Activated naive CD8-positive, alpha-beta T cell treated with anti-CD3 and anti-CD28 coated beads, Interleukin-2, amount 50 U/mL, for 16 hours (primary cell): Measurements from ENCODE around the gene UST.
"Not testable (repeated sequence)": the region's sequence is repeated elsewhere in the genome, so short reads cannot be mapped to it uniquely, and the experiment has no call there.

ENCODE experiments used
- DNase-seq: peaks from one replicate; pipeline ENCODE4 v3.0.0-alpha.2; 2020; ENCODE audit warnings: low read depth, low spot score

Gene UST

DNA sequence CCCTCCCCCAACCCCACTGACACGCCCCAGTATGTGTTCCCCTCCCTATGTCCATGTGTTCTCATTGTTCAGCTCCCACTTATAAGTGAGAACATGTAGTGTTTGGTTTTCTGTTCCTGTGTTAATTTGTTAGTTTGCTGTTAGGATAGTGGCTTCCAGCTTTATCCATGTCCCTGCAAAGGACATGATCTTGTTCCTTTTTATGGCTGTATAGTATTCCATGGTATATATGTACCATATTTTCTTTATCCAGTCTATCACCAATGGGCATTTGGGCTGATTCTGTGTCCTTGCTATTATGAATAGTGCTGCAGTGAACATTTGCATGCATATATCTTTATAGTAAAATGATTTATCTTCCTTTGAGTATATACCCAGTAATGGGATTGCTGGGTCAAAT lies 259.4 kb downstream of the UST start:
- not testable (repeated sequence) for DNase-seq

DNA sequence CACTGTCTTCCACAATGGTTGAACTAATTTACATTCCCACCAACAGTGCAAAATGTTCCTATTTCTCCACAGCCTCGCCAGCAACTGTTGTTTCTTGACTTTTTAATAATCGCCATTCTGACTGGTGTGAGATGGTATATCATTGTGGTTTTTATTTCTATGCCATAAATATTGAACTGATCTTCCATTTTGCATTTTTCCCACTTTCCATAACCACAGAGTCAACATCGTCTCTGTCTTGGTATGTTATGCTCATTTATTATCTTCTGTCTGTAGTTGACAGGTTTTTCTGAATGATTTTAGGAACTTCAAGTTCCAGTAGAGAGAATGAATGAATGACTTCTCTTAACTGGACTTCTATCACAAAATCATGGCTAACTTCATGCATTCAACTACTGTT lies 259.8 kb downstream of the UST start:
- no peak for DNase-seq

DNA sequence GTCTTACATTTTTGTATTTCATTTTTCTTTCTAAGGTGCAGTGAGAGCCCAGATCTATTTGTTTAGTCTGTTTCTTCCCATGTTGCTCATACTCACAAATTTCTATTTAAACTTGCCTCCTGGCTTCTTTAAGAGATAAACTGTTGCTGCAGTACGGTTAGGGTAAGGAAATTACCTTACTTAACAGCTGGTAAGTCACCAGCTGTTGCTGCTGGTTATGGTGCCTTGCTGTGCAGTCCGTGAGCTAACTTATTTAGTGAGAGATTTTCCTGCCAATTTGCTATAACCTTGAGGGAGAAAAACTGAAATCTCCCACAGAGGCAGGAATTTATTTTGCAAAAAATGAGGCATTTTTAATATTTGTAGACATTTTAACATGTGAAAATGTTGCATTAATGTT lies 261.0 kb downstream of the UST start:
- no peak for DNase-seq

DNA sequence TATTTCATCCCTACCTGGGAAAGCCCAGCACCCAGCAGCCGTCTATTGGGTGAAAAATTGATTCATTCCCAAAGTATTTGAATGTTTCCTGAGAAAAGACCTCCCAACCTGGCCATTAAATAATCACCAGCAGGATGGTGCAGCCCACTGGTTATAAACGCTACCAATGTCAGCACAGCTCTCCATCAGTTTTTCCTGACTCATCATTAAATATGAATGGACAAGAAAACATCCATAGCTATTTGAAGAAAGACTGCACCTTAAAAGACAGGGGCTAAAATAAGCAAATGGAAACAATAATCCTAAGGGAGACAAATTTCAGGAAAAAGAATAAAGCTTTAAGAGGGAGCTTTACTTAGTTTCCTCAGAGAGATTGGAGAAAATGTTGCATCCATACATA lies 261.9 kb downstream of the UST start:
- DNase-seq, result no peak

DNA sequence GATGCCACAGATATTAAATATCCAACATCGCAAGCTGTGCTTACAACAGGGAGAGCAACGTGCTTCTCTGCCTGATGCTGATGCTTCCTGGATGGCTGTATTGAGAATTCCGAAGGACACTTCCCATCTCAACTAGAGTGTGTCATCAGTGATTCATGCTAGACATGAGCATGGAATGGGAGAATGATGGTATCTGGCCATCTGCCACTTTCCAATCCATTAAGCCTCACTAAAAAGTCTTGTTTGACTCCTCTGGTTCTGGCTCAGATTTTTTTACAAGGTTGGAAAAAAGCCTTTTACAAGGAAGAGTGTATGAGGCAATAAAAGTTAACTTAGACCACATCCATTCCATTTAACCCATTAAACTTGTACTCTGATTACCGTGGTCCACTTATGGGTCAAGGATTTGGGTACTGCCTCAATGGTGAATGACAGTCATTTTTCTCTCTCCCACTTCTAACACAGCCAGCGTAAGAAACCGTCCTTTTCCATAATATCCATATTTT lies 265.3 kb downstream of the UST start:
- DNase-seq, result no peak

DNA sequence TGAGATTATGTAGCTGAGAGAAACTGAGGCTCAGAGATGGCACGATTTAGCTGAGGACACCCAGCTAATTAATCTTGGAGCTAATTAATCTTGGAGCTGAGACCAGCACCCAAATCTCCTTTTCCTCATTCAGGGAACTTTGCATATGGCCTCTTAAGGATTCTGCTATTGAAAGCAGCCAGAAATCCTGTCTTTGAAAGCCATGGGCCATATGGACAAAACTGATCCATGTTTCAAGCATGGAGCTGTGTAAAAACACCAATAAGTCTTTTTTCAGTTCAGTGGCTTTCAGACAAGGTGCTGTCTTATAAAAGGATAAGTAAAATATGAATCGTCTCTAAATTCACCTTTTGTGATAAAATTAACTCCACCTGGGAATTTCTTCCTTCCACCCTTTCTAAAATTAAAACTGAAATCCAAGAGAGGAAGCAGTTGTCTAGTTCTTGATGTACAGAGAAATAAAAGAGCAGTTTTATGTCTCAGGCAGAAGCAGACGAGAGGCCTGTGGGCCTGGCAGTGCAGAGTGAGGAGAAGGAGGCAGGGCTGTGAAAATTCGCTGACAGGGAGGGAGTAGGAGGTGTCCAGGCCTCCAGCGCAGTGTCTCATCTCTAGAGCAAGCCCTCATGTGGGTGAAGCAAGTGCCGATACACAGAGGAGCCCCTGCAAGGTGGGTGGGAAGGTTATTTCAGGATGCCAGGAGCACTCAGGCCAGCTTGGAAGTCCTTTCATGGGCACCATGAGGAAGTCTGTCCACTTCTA lies 266.9 kb downstream of the UST start:
- DNase-seq, result no peak

DNA sequence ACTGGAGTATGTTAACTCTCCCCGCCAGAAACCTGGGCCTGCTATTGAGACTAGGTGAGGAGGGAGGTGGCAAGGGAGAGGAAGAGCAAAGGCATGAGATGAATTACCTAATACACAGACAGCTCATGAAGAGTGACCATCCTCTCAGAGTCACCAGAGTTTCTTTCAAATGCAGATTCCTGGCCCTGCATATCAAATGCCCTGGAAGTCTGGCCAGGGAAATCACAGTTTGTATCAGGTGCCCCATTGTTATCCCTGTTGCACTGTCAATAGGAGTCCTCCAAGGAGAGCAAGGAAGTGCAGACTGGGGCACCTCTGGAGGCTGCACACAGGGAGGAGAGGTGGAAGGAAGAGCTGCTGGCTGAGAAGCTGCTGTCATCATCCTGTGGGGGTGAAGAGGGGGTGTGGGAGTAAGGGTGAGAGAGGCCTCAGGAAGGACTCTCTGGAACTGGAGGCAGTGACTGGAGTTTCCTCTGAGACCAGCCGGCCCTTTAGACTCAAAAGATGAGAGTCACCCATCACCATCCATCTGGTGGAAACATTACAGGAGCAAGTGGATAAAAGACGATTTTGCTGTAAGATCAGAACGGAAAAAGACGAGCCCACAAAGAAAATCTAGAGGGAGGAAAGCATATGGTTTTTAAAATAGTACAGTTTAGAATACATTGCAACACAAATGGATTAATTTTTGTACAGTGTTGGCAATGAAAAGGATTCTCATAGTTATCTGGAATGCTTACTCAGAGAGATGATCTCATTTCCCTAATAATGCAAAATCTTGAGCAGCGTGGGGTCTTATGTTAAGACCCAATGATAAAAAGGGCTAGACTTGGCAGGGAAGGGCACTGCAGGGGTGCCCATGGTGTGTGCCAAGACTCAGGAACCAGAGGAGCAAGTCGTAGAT lies 268.1 kb downstream of the UST start:
- DNase-seq, result no peak

DNA sequence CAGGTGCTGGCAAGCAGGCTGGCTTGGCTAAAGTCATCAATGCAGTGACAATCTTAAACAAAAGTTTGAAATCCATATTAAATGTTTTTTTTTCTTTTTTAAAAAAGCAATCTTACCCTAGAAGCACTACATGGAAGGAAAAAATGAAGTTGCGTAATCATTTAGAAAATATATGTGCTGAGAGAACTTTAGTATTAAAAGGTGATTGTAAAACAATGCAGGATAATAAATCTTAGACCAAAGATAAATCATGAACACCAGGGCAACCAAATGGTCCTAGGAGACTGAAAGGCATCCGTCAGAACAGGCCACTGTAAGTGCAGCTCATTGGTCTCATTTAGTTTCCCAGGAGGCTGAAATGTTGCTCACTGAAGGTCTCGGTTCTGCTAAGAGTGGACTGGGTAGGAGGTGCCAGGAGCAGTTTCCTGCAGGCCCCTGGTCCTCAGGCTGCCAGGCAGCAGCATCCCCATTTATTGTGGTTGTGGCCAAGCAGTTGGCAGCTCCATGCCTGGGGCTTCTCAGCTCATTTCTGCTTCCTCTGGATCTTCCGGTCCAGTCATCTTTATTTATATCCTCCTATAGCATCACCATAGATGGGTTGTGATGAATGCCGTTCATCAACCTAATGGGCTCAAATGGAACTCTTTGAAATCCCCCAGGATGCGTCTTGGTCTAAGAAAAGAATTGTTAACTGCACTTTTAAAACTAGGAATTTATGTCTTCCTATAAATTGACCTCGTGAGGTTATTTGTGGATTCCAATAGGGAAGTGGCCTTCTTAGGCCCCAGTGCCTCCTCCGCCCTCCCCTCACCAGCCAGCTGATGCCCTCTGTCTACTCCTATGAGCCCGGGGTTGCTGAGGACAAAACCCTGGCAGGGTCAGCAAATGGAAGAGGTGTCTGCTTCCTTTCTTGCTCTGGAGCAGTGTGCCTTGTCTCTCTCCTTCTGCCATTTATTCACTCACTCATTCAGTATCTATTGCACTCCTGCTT lies 269.0 kb downstream of the UST start:
- no peak for DNase-seq

DNA sequence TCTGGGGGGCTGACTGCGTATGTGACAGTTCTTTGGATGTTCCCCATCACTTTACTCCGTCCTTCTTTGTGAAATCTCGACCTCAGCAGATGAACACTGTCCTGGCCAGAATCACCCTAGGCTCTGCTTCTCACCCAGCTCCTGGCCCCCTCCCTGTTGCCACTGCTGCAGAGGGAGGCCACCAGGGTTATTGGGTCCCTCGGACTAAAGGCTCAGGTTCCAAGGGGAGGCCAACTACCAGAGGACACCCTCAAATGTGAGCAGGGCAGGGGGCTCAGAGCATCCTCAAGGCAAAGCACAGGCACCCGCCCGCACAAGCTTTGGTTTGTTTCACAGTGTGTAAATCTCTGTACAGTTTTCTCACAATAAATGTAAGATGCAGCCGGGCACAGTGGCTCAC lies 269.9 kb downstream of the UST start:
- DNase-seq, result no peak

DNA sequence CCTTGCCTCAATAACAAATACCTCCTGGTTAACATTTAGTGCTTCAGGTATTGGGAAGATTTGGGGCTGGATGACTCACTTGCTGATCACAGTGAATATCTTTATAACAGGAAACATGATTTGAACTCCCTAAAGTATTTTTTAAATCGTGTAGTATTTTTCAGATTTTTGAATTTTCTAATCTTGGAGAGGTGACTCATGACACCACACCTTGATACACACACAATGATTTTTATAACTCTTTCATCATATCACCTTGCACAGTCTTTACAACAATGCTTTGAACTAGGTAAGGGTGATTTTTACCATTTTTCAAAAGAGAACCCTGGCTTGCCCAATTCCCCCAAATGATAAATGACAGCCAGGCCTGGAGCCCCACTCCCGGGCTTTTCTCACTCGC lies 273.5 kb downstream of the UST start:
- no peak for DNase-seq

DNA sequence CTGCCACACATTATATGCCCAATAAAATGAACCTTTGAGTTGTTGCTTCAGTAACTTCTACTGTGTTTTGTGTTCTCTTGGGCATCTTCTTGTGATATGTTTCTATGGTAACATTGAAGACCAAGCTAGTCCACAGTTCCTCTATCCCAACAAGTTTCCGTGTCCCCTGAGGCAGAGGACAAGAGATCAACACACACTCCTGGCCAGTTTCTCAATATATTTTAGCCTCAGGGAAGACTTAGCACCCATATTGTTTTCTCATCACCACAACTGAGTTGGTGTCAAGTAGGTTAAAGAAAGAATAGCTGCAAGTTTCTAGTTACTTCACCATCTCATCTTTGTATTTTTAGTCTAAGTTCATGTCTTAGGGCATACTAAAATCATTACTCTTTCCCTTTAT lies 277.5 kb downstream of the UST start:
- no peak for DNase-seq

DNA sequence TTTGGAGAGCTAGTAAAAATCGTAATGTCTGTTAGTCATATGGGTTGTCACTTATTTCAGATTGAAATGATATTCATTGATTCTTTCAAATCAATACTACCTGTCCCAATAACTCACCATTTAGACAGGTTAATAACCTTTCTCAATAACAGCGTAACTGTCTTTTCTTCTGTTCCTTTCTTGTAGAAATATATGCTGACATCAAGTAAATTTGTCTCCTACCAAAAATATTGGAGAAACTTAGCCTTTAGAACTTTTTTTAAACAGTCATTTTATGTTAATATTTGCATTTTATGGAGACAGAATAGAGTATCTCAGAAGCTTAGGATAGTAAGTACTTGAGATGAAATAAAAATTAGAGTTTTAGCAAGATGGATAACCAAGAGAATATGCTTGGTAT lies 278.2 kb downstream of the UST start:
- DNase-seq, result no peak

DNA sequence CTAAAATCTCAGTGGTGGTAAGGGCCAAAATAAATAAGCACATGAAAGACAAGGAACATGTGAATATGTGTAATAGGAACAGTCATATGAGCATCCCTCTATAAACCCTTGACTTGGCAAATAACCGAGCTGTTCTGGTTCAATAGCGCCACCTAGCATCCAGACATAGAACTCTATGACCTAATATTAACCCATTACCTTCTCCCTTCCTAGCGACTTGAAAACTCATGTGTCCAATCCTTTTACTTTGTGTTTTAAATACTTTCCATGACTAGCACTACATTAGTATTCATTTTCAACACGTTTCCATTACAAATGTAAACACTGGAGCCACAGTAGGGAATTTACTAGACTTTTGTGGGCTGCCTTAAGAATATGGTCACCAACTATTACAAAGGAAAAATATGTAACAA lies 279.7 kb downstream of the UST start:
- DNase-seq, result no peak

DNA sequence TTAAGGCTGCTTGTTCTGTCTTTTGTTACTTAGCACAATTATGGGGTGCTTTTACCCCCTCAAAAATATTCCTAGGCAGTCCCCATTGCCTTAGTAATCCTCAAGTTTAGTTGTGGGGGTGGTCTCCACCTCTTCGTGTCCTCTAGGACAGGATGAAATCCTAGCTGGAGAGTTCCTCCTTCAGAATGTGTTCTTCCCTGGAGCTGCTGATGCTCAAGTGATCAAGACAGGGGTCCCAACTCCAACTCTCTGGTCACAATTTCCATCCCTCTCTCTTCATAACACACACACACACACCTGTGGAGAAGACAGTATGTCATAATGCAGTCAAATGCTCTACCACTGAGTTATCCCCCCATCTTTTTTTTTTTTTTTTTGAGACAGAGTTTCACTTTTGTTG lies 280.7 kb downstream of the UST start:
- no peak for DNase-seq

DNA sequence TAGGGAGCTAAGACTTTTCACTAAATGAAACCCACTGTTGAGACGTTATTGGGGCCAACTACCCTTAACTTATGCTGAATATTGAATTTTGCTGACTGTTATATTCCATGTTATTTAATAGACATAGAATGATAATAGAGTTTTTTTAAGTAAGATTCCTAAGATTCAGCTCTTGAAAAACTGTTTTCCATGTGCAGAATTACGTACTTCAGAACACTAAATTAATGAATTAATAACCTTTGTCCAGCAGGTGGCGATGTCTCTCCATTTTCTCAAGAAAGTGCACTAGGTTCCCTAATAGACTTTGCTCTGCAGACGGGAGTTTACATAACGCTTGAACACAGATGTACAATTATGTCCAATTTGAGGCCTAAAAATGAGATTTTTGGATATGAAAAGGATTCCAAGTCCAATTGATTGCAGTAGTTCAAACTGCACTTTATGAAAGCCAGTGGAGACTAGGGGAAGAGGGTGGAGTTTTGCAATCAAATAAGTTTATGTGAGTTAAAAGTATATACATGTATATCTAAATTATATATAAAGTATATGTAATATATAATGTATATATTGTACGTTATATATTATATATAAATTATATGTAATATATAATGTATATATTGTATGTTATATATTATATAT lies 282.1 kb downstream of the UST start:
- DNase-seq, result peak; percentile 49

DNA sequence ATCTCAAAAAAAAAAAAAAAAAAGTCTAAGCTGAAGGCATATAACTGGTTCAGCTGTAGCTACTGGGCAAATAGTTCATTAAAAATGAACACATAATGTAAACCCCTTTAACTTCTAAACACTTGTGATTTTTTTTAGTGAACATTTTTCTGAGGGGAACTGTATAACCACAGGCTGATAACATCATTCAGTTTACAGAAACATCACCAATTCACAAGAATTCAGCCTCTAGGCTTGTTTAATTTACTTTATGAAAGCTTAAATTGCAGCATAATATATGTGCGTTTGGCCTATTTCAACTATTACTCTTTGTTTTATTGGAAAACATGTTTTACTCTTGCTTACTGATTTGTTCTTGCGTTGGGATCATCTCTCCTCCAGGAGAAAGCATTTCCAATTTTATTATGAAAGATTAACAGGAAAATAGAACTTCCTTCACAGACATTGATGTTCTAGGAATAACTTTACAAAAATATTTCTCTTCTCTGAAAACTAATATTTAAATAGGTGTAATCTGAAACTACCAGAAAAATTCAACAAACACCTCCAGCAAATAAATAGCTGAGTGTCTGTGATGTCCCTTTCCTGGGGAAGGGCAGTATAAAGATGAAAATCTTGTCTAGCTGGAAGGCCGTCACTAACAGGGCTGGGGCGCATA lies 284.5 kb downstream of the UST start:
- no peak for DNase-seq

DNA sequence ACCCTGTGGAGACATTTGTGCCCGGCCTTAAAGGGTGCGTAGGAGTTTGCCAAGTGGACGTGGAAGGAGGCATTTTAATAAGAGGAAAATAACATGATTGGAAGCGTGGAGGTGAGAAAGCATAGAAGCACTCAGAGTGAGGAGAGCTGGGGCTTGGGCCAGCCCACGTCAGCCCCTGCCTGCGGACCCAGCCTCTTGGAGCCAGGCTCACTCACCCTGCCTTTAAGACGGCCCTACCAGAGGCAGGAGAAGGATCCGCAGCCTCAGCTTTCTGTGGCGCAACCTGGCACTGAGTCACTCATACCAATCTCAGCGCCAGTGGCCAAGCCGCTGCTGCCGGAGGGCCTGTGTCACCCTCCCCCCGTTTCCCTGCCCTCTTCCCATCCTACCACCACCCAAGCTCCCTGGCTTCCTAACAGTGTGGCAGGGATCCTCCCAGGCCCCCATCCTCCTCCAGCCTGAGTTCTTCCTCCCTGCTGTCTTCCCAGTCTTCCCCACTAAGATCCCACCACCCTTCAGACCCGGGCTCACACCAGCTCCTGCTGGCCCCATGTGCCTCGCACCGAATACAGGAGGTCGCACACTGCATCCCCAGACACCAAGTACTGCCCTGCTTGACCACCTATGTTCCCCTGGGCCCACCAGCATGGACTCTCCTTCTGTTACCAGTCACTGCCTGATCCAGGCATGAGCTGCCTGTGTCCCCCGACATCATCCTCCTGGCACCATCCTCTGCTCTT lies 285.2 kb downstream of the UST start:
- DNase-seq, result no peak

DNA sequence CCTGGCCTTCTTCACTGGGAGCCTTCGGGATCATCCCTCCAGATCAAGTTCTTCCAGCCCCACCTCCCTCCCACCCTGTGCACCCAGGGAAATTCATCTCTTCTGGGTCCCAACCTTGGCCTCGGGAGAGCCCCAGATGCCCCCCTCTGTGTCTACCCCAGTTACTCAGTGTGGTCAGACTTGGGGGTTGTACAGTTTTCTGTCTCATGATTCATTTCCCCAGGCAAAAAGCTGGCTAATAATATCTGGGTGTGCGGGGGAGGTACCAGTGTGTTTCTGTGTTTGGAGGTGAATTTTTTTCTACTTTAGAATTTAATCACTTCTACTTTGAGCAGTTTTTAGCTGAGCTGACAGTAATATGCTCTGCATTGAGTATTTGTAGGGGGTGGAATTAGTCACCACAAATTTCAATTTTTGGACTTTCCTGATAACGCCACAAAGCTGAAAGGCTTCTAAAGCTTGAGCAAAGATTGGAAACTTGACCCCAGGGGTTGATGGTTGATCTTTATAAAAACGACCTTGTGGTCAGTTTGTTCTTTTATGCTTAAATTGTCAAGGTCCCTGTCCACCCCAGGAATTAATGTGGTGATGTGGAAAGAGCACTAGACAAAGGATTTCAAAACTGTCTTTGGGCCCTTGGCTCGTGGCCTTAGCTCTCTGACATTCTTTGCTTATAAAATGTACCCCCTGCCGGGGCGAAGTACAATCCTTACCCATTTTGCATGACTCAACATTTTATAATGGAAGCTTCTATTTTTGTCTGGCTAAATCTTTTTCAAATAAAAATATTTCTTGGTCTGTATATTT lies 286.0 kb downstream of the UST start:
- no peak for DNase-seq

DNA sequence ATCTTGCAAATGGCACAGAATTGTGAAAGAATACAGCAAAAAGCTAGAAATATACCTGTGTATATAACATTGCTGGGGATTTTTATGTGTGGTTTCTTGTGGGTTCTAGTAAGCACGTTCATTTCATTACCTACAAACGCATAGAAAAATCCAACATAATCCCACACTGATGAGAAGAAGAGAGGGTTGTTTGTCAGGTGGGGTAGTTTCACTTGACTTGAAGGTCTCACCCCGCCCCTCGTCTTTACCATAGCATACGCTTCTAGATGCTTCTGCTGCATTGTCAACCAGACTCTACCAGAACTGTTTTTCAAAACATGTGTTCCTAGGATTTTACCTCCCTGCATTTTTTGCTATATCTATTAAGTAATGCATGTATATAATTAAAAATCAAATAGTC lies 286.6 kb downstream of the UST start:
- no peak for DNase-seq
